GM18517 (cell line): ENCODE data around the gene ADGRB2.

Source experiments
- ATAC-seq: cut with Tn5 transposase; IDR thresholded peaks from one replicate; pipeline ENCODE4 v1.9.1; 2021; ENCODE audit warnings: mild to moderate bottlenecking, moderate library complexity; ENCODE audit not compliant: unreplicated experiment

ADGRB2 gene

DNA sequence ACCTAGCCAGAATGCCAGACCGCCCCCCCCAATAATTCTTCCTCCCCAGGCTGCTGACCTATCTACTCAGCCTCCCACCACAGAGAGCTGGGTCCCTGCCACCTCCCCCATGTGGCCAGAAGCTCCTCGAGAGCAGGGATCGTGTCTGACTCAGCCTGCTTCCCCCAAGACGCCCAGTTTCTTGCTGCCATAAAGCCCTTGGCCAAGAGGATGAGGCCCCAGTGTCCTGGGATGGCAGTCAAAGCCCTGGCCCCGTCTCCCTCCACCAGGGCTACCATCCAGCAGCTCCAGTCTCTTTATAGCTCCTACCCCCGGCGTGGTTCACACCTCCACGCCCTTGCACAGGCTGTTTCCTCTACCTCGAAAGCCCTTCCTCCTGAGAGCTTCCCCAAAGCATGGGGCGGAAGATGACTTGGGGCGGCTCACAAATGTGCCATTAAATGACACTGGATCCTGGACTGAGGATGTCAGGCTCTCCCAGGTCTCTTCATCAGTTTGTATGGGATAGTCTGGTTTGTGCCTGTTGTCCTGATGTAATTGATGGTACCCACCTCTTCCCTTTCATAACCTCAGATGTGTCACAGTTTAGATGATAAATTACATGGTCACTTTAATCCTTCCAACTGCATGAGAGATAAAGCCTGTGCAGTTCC, 13.2 kb downstream of the ADGRB2 start:
- no peak for ATAC-seq

DNA sequence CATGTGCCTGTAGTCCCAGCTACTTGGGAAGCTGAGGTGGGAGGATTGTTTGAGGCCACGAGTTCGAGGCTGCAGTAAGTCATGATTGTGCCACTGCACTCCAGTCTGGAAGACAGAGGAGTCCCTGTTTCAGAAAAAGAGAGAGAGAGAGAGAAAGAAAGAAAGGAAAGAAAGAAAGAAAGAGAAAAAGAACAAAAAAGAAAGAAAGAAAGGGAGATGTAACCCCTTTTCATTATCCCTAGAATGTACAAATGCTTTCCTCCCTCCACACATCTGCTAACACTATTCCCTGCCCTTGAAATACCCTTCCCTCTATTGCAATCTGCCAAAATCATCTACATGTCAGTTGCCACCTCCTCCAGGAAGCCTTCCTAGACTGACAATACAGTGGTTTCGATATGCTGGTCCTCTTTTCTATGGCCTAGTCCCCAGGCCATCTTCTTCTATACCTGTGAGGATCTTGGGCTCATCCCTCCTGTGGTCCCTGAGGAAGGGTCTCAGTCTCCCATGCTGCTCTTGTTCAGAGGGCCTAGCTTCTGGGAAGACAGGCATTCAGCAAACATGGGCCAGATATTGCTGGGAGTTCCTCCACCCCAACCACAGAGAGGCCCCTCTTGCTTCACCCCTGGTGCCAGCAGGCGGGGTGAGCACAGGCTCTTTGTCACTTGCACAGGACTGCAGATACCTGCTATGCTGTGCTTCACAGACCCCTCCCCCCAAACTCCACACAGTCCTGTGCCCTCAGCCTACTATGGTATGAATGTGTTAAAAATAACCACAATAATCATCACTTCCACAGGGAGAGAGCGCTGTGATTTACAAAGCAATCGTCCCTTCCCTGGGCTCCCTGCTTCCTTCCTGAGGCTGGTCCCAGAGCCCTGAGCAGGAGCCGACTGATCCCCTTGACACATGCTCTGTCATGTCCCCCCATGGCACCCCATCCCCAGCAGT, 14.1 kb downstream of the ADGRB2 start:
- ATAC-seq = no peak

GRCh38 chr1:31748365-31748764, 15.8 kb downstream of the ADGRB2 start:
- ATAC-seq = no peak

GRCh38 chr1:31747304-31747703, 16.8 kb downstream of the ADGRB2 start:
- no peak for ATAC-seq

DNA sequence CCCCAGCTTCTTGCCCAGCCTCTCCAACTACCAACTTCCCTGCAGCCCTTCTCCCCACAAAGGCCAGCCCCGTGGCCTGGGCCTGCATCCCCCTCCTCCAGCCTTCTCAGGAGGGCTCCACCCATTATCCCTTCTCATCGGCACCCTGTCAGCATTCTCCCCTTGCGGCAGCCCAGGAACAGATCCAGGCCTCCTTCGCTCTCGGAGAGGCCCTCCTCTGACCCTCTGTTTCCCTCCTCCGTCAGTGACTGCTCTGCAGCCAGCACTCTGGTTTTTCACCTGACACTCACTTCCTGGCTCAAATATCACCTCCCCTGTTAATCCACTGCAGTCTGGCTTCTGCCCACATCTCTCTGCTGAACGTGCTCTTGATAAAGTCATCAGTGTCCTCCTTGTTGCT, 17.5 kb downstream of the ADGRB2 start:
- ATAC-seq = no peak

- ATAC-seq = no peak
Measured at GRCh38 chr1:31745946-31746670, 18.0 kb downstream of the ADGRB2 start.

DNA sequence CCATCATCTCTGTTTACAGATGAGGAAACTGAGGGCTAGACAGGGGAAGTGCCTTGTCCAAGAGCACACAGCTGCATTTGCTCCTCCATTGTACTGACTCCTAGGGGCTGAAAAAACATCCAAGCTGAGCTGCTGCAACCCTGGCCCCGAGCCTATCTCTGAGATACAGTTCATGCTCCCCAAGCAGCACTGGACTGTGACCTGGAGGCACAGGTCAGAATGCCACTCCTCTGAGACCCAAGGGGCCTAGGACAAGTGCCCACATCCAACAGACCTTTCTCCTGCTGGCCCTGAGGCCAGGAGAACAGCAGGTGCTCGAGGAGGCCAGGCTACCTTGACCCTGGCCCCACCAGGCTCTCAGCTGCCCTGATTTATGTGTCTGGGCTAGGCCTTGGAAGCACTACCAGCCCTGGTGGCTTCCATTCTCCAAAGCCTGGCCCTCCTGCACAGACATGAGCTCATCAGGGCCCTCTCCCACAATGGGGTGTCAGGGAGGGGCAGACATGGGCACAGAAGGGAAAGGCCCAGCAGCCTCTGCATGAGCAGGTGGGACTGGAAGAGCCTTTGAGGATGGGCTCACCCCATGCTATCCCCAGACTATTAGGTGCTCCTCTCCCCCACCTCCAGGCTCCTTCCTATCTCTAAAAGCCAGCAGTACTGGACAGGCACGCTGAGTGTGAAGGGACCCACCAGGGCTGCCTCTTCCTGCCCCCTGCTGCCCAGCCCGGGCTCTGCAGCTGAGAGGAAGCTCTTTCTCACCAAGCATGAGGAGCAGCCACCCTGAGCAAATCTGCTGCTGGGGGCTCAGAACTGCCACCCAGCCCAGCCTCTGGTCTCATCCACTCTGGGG, 18.8 kb downstream of the ADGRB2 start:
- no peak for ATAC-seq

- no peak for ATAC-seq
Measured at GRCh38 chr1:31744165-31744888, 19.8 kb downstream of the ADGRB2 start.

GRCh38 chr1:31742462-31743212, 21.5 kb downstream of the ADGRB2 start:
- no peak for ATAC-seq

DNA sequence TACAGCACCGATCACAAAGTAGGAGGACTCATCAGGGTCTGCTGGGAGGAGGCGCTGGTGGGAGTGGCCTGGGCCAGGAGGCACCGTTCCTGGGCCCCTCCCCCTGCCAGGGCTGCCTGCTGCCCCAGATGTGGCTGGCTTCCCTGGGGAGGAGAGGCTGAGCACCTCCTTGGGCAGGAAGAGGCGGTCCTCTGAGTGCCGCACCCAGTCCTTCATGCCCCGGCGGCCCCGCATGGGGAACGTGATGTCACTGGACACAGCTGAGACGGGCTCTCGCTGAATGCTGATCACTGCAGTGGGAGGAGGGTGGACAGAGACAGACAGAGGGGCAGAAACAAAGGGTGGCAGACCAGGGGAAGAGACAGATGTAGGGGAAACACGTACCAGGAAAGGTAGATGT, 24.8 kb downstream of the ADGRB2 start:
- no peak for ATAC-seq

GRCh38 chr1:31736675-31737074, 27.5 kb downstream of the ADGRB2 start:
- no peak for ATAC-seq

DNA sequence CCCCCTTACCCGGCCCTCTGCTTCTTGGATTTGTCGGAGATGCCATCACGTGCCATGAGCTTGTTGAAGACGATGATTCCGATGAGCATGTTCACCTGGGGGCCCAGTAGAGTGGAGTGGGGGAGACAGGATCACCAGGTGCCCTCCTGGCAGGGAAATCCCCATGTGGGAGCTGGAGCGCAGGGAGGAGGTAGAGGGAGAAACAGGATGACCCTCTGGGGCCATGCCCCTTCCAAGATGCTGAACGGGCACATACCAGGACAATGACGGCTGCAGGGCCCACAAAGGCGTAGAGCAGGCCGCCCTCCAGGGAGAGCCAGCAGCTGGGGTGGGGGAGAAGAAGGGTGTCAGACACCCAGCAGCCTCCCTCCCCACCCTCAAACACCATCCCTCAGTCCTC, 28.6 kb downstream of the ADGRB2 start:
- ATAC-seq = no peak

GRCh38 chr1:31734582-31735107, 29.5 kb downstream of the ADGRB2 start:
- ATAC-seq = no peak

DNA sequence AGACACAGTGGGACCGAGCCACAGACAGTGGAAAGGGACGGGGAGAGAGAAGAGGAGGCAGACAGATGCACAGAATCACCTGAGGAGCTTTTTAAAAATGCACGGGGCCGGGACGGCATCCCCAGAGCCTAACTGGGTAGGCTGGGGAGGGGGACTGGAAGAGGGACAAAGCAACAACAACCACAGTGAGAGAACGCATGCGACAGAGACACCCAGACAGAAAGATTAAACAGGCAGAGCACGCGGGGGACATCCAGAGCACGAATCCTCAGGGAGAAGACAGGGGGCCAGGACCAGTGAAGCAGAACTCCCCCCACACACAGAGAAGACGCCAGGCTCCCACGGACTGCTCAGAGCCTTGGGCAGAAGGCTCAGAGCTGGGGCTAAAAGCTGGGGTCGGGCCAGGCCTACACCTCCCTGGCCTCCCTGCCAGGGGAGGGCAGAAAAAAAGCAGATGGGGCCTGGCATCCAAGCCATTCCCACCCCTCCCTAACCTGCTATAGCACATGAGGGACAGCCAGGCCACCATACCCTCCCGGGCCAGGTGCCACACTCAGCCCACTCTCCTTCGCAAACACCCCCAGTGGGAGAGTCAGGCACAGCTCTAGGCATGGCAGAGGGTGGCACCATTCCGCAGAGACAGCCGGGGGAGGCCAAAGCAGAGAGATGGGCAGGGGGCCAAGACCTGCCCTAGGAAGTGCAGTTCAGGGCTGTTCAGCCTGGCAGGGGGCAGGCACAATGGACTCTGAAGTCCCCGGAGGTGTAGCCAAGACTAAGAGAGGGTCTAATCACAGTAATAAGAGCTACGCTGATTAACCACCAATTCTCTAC, 30.5 kb downstream of the ADGRB2 start:
- no peak for ATAC-seq

- ATAC-seq = no peak
Measured at GRCh38 chr1:31732751-31733289, 31.3 kb downstream of the ADGRB2 start.

GRCh38 chr1:31732343-31732742, 31.8 kb downstream of the ADGRB2 start:
- no peak for ATAC-seq

DNA sequence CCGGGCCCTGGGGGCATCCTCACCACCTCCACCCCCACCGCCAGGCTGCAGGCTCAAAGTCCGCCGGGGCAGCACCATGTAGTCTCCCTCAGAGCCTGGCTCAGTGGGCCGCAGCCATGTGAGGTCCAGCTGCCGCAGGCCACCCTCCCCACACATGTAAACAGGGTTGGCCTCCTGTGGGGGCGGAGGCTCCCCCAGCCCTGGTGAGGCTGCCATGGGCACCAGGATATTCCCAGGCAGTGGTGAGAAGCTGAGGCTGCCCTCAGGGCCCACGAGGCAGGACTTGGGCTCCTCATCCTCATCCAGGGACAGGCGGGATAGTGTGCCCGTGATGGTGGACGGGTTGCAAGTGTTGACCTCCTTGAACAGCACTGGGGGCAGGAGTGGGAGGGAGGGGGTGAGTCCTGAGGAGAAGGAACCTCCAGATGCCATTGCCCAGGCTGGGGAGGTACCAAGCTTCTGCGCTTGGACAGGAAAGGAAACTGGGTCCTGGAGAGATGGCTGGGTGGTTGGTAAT, 33.0 kb downstream of the ADGRB2 start:
- ATAC-seq = no peak
